Measurements from ENCODE around the gene GPD1.
A peak's percentile ranks its signal among the peaks of the same experiment; 100 is the strongest.

Gene GPD1

DNA sequence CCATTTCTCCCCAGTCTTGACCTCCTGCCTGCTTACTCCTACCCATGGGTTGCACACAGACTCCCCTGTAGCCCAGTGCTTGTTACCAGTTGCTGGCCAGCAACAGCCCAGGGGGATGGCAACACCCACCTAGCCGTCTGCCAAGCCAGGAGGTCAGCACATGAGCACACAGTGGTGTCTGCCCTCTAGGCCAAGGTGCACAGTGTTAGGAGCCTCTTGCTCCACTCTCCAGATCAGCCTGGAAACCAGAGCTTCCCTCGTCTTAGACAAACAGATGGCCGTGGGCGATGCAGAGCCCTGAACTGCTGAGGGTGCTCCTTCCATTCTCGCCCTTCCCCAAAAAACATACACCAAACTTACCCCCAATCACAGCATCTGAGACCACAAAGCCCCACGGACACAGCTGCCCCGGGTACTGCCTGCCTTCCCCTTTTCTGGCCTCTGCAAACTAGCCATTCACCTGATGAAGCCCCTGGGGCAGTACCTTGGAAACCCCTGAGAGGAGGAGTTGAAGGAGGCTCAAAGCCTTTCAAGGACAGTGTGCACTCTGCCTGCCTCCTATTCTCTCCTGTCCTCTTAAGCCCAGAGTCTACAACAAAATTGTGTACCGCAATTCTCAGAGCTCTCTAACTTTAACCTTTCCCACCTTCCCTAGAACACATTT, 1.0 kb upstream of the GPD1 start:
- no peak for DNase-seq

DNA sequence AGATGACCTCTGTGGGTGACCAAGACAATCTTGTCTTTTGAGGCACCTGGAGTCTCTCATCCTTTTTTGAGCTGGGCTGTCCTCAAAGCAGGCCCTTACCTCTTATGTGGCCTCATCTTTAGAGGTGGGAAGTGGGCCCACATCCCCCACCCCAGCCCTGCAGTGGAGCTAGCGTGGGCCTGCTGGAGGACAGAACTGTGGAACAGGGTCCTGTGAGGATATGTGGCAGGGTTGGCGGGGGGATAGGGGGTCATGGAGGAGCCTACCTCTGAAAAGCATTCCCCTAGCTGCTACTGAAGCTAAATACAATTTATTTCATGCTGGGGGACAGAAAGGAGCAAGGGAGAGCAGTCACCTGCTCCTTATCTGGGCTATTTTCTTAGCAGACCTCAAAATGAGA, 457 bp upstream of the GPD1 start:
- no peak for DNase-seq

DNA sequence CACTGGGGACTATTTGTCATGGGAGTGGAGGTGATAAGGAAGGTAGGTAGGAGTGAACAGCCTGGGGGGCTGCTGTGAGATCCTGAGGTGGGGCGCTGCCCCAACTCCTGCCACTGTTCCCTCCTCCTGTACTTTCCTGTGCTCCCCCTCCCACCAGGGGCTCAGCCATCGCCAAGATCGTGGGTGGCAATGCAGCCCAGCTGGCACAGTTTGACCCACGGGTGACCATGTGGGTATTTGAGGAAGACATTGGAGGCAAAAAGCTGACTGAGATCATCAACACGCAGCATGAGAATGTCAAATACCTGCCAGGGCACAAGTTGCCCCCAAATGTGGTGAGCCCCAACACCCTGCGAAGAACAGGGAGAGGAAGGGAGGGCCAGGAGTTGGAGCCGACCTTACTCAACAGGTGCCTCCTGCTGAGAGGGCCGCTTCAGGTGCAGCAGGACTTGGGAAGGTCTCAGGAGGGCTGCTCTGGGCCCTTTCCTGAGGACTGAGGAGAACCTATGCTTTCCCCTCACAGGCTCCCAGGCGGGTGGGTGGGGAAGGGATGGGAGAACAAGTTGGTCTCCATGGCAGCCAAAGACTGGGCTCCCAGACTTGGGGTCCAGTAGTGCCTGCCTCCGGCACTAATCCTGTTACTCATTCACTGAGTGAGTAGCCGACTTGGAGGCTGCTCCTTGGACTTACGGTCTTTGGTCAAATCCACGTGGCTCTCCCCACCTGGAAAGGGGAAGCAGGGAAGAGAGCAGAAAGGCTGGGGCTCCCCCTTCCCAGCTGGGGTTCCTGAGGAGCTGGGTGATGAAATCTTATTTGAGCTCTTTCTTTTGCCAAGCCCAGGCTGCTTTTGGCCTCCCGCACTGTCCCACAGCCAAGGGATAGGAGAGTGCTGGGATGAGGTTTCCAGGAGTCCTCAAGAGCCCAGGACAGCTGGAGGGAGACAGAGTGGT, 884 bp downstream of the GPD1 start:
- no peak for DNase-seq

DNA sequence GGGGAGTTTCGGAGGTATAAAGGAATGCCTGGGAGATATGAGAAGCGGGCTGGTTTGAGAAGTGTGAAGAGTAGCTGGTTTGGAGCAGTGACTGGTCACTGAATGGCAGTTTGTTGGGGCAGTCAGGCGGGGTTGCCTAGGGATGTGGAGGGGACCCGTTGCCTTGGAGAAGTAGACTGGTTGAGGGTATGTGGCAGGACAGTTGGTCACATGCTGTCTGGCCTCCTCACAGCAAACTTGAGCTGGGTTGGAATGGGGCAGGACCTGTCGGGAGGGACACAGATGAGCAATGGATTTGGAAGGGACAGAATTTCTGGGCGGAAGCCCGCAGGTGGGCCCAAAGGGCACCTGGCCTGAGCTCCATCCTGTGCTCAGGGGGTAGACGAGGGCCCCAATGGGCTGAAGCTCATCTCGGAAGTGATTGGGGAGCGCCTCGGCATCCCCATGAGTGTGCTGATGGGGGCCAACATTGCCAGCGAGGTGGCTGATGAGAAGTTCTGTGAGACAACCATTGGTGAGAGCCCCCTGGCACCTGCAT, 2.2 kb downstream of the GPD1 start:
- DNase-seq, result no peak

DNA sequence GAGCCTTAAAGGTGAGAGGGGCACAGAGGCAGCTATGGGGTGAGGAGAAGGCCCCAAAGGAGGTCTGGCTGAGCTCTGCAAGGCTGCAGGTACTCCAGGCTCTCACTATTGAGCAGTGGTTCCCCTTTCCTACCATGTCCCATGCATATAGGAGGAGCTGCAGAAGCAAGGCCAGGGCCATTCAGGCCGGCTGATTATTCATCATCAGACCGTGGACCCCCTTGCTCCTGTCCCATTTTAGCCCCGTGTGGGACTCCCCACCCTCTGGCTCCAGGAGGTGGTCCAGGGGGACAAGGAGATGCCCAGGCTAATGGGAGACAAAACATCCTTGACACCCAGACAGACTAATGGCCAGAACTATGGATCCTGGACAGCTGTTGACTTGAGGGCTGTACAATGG, 3.1 kb downstream of the GPD1 start:
- no peak for DNase-seq

DNA sequence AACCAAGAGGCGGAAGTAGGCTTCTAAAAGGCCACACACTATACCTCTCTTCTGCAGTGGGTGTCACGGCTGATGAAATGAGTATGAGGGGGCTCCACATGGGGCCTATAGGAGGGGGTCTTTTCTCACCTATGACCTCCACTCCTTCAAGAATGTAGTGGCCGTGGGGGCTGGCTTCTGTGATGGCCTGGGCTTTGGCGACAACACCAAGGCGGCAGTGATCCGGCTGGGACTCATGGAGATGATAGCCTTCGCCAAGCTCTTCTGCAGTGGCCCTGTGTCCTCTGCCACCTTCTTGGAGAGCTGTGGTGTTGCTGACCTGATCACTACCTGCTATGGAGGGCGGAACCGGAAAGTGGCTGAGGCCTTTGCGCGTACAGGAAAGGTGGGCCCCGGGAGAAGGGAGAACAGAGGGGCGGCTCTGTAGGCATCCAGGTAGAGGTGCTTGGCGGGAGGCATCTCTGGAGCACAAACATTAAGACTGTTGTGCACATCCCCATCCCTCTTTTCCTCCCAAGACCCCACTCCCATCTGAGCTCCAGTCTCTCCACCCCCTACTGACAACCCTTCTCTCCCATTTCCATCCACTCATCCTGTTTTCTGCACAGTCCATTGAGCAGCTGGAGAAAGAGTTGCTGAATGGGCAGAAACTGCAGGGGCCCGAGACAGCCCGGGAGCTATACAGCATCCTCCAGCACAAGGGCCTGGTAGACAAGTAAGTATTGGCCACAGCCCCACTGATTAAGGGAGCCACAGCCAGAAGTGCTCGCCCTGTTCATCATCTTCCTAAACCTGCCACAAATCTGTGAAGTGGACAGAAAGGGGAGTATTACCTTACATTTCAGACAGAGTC, 3.8 kb downstream of the GPD1 start:
- no peak for DNase-seq

DNA sequence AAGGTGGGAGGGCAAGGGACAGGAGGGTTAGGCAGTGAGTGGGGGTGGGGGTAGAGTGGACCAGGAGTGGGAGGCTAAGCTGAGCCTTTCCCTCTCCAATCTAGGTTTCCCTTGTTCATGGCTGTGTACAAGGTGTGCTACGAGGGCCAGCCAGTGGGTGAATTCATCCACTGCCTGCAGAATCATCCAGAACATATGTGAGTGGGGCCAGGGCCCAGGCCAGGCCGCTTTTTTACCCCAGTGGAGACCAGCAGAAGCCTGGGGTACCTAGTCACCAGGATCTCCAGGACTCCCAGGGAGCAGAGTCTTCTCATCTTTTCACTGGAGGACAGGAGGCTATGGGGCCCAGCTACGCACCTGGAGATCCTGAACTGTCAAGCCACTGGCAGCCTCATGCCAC, 5.5 kb downstream of the GPD1 start:
- no peak for DNase-seq

DNA sequence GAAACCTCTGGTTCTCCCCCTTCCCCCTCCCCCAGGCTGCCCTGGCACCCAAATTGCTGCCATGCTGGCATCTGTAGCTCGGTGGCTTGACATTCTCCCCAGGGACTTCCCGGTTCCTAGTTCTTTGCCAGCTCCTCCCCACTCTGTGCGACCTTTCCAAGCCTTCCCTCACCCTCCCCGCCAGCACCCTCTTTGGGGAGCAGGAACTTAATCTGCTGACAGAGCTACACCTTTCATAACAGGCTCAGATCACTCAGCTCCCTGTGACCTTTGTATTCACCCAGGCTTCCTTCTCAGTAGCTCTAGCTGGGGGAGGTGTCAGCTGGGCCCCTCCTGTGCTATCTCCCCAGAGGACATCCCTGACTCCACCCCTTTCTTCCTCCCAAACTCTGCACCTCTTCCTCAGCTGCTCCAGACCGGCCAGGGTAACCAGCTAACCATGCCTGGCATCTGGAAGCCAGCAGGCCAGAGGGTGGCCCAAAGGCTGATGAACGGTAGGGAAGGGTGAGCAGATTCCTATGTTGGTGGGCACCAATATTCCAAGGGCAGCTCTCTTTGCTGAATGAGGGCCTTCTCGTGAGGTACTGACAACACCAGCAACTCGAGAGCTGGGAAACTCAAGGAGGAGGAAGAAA, 6.4 kb downstream of the GPD1 start:
- no peak for DNase-seq

DNA sequence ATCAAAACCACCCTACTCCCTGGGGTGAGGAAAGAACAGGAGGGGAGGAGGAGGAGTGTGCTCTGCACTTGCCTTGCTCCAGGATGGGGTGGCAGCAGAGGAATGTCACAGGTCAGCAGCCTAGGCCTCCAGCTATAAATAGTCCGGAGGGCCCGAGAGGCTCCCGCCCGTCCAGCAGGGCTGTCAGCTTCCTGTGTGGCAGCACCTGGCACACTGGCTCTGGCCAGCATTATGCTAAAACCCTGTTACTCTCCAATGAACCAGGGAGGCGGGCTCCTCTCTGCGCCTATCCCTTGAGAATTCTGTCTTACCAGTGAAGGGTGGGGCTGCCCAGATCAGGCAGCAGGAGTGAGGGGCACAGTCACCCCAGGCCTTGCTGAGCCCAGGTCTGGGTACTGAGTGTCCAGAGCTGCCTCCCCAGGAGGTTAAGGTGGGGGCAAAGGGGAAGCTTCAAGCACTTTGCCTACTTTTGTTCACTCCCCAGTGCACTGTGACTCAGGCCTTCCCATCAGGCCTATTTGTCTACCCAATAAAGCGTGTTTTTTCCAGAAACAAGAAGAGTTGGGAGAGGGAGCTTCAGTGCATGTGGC, 7.0 kb downstream of the GPD1 start:
- DNase-seq, result peak; percentile 50

DNA sequence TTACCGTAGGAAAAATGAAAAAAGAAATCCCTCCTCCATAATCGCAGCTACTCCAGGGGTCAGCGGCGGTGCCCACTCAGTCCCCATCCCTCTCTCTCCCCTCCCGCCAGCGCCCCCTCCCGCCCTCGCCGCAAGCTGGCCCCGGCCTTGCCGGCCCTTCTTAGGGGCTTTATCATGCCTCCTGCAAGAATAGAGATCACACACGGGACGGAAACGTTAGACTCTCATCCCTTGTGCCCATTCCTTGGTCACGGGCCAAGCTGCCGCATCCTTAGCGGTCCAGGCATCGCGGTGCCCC, 7.5 kb downstream of the GPD1 start:
- DNase-seq, result no peak

DNA sequence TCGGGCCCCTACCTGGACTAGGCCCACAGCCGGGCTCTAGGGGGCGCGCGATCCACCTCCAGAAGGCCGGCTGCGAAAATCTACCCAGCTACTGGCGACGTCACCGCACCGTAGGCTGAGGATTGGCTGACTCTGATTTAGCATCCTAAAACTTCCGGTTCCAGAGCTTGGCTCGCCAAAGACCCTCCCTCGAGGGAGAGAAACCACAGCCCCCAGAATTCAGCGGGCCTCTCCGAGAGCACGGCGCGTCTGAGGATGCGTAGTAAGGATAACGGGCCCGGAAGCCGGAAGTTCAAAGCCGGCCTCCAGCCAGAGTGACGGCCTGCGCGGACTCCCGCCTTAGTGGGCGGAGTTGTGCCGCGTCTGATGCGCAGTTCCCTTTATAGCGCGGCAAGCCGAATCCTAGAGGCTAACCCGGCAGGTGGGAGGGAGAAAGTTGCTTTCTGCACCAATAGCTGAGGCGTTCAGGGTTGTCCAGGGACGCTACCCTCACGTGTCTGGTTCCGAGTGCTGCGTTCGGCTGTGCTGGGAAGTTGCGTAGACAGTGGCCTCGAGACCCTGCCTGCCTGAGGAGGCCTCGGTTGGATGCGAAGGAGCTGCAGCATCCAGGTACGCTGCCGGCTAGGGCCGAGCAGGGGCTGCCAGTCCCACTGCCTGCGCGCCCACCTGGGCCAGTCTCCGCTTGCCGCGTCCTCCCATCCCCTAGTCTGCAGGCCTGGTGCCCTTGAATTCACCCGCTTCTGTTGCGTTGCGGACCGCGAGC, 8.1 kb downstream of the GPD1 start, which contains the start of gene COX14:
TSS of gene COX14 (plus strand) at position 544 of the 763 bp plus-strand sequence. CDS start 7,808 bp downstream, outside the sequence.
- peak; percentile 100 for DNase-seq

DNA sequence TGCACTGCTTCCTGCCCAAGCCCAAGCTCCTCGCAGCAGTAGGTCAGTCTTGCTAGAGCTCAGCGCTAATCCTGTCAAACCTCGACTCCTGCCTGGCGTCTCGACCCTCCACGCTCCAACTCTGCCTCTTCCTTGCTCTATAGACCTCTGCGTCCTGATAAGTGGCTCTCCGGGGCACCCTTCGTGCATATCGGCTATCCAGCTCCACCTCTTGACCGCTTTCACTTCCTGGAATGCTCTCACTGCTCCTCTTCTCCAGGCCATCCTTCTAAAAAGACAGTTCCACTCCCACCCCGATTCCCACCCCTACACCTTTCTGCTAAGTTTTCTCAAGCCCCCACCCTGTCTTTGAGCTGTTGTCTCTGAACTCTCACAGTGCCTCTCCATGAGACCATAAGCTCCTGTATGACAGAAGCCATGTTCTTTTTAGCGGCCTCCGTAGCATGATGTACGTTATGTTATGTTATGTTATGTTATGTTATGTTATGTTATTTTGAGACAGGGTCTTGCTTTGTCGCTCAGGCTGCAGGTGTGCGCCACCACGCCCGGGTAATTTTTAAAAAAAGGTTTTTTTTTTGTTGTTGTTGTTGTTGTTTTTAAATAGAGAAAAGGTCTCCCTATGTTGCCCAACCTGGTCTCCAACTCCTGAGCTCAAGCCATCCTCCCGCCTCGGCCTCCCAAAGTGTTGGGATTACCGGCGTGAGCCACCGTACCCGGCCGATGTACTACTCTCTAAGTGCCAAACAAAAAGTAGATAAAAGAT, 8.8 kb downstream of the GPD1 start:
- DNase-seq, result no peak

DNA sequence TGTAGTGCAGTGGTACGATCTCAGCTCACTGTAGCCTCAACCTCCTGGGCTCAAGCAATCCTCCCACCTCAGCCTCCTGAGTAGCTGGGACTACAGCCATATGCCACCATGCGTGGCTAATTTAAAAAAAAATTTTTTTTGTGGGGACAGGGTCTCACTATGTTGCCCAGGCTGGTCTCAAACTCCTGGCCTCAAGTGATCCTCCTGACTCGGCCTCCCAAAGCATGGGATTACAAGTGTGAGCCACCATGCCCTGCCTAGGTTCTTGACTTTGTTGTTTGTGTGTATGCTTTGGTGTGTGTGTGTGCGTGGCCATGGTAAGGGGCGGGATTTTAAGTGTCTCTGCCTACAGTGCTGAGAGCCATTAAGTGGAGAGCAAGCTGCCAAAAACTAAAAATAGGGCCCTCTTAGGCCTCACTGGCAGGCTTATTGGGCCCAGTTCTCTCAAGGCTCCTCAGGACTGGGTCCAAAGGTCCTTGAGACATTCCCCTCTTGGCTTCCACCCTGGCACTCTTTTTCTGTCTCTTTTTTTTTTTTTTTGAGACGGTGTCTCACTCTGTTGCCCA, 13.3 kb downstream of the GPD1 start:
- DNase-seq, result no peak

DNA sequence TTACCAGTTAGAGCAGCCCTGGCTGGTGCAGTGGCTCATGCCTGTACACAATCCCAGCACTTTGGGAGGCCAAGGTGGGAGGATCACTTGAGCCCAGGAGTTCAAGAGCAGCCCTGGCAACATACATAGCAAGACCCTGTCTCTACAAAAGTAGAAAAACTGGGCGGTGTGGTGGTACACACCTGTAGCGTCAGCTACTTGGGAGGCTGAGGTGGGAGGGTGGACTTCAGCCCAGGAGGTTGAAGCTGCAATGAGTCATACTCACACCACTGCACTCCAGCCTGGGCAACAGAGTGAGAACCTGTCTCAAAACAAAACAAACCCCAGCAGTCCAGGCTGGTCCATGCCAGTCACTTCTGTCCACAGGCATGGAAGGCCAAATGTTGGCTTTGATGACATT, 15.6 kb downstream of the GPD1 start:
- DNase-seq, result no peak

DNA sequence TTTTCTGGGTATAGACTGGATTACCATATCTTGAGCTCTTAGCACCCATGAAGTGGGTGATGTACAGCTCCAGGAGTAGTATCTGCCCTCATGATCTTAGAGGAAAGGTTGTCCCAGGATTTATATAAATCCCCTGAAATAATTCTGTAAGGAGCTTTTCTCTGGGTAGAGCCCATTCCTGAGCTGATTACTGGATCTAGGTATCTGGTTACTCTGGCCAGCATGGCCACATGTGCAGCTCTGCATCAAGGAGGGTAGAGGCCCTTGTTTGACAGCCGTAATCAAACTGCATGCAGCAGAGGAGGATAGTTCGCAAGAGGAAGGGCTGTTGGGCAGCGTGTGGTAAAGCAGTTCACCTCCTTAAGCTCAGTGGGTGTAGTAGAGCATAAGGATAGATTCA, 16.7 kb downstream of the GPD1 start:
- no peak for DNase-seq

DNA sequence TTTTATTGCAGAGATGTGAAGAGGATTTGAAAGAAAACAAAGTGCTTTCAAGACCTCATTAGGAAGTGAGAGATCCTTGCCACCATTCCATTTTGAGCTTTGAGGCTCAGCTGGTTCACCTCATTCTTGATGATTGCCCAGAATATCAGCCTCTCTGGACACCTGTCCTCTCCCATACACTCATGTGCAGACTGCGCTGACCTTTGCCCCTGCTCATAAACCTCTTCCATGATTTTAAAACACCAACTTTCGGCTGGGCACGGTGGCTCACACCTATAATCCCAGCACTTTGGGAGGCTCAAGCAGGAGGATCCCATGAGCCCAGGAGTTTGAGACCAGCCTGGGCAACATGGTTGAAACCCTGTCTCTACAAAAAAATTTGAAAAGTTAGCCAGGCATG, 17.1 kb downstream of the GPD1 start:
- DNase-seq, result no peak

DNA sequence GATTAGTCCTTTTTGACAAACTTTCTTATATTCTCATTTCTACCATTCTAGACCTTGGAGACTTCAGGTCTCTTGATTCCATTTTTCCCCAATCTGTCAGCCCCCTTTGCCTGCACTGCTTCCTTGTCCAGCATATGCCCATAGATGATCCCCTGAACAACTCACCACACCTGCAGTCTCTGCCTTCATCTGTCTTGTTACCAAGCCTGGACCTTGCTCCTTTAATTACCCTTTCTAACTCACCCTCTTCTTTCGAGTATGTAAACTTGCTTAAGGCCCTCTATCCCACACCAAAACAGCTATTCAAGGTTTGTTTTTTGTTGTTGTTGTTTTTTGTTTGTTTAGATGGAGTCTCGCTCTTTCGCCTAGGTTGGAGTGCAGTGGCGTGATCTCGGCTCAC, 17.8 kb downstream of the GPD1 start:
- DNase-seq, result no peak

DNA sequence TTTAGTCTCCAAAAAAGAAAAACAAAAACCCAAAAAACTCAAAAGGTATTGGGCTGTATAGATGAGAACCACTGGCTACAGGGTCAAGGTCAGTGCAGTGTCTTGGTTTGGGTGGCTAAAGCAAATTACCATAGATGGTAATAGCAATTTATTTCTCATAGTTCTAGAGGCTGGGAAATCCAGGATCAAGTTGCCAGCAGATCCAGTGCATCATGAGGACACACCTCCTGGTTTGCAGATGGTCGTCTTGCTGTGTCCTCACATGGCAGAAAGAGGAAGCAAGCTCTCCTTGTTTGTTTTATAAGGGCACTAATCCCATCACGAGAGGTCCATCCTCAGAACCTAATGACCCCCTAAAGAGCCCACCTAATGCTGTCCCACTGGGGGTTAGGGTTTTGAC, 19.4 kb downstream of the GPD1 start:
- no peak for DNase-seq

DNA sequence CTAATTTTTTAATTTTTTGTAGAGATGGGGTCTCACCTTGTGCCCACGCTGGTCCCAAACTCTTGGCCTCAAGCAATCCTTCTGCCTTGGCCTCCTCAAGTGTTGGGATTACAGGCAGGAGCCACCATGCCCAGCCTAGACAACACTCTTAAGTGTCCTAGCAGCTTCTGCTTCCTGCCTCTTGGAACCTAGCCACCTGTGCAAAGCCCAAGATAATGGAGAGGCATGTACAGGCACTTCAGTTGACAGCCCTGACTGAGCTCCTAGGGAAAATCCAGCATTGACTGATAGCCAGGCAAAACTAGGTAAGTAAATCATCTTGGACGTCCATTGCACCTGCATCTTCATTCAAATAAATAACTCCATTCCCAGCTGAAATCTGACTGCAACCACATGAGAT, 23.7 kb downstream of the GPD1 start:
- DNase-seq, result no peak

DNA sequence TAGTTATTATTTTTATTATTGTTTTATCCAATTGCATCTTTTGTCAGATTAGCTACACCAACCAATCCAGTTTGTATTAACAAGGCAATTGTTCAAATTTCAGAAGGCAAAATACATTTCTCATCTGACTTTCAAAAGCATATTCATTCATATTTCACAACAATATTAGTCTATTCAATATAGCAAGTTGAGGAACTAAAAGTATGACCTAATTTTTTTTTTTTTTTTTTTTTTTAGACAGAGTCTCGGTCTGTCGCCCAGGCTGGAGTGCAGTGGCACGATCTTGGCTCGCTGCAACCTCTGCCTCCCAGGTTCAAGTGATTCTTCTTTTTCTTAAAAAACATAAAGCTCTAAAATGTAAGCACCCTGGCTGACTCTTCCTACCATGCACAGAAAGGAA, 25.5 kb downstream of the GPD1 start:
- DNase-seq, result no peak

All from NCI-H1436 (cell line).